ENCODE results near the gene EFNA3.

The EFNA3 gene, protein sequence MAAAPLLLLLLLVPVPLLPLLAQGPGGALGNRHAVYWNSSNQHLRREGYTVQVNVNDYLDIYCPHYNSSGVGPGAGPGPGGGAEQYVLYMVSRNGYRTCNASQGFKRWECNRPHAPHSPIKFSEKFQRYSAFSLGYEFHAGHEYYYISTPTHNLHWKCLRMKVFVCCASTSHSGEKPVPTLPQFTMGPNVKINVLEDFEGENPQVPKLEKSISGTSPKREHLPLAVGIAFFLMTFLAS

DNA sequence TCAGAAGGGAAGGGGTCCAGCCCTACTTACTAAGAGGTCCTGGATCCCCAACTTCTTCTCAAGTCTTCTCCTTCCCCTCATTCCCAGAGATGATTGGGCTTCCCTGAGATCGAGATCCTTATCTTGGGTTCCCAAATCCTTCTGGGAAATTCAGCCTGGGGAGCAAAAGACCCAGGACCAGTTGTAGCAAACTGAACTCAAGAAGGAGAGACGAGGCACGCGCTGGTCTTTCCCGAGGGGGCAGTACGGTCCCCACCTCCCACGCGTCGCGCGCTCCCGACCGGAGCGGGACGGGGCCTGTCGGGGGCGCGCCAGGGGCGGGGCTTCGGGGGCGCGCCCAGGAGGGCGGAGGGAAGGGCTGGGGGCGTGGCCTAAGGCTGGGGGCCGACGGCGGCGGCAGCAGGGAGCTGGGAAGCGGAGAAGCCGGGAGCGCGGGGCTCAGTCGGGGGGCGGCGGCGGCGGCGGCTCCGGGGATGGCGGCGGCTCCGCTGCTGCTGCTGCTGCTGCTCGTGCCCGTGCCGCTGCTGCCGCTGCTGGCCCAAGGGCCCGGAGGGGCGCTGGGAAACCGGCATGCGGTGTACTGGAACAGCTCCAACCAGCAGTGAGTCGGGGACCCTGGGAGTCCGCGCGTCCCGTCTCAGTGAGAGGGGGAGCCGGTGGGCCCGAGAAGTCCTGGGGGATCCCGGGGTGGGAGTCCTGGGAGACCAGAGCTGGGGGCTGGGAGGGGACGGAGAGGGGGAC lies at the start of gene EFNA3:
EFNA3 (plus strand) TSS at position 369 of the 741 bp plus-strand sequence; CDS start at position 474, 105 bp downstream.
- no peak for DNase-seq (ENCODE audit: low read depth)

DNA sequence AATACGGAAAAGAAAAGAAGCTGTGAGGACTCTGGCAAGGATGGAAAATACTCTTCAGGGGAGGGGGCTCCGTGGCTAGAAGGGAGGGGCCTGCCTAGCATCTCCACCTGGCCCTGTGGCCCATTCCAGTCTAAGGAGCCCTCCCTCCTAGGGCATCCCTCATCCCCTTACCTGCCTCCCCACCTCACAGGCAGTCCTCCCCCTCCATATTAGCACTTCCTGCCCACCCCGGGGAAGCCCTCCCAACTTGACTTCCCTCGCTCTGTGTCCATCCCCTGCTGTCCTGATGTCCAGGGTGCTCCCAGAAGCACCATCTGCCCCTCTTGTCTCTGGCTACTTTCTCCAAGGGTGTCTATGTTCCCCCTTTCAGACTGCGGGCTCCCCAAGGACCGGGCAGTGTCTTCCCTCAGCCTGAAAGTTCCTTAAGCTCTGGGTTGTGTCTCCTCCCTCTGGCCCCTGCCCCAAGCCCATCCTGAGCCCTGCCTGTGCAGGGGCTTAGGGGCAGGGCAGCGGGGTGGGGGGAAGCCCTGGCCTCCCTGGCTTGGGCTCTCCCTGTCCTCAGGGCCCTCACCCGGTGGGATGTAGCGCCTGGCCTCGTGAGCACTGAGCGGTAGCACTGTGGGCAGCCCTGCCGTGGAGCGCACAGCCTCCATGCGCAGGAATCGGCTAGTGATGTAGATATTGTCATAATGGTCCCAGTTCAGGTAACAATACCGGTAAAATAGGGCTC lies 49.0 kb upstream of the EFNA3 start:
- DNase-seq (ENCODE audit: low read depth), result no peak

DNA sequence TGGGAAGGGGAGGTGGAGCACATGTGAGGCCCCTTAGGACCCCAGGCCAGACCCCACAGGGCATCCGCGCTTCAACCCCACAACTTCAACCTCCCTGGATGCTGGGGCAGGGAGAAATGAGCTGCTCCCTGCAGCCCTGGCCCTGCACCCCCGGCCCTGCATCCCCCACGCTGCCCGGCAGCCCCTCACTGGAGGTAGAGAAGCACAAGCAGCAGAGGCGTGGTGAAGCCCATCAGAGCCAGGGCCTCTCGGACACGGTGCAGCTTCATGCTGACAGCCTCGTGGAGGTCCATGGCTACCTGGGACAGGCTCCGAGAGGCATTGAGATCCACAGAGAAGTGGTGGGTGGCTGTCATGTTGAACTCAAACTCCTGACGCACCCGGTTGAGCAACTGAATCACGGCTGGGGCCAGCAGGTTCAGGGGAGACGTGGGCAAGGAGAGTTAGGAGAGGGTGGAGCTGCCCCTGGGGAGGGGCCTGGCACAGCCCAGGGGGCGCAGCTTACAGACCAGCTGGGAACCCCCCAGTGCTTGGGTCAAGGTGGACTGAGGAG lies 48.3 kb upstream of the EFNA3 start:
- DNase-seq (ENCODE audit: low read depth), result no peak

DNA sequence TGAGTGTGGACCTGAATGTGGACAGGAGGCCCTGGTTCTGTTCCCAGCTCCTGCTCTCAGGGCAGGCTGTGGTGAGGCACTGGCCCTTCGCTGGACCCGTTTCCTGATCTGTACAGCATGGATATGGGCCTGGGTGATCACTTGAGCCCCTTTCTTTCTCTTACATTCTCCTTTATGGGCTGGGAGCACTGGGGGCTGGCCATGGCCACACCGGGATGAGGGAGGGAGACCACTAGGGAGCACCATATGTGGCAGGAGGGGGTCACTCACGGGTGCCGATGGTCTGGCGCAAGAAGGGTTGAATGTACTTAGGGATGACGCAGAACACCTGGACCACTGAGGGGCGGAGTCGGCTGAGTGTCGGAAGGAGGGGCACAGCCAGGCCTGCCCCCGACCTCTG lies 47.7 kb upstream of the EFNA3 start:
- no peak for DNase-seq (ENCODE audit: low read depth)

DNA sequence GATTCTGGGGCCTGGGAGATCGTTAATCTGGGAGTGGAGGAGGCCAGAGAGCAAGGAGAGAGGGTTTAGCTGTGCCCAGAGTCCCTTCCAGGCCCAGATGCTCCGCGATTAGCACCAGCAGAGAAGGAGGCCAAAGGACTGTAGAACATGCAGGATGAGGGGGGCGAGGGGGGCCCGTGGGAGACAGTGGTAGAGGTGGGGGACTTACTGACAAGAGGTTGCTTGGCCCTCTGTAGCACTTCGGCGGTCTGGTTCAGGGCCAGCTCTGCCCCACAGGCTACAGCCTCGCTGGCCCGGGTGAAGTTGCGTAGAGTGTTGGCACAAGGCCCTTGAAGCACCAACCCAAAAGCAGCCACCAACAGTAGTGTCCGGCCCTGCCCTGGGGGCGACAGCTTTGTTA lies 45.8 kb upstream of the EFNA3 start:
- DNase-seq (ENCODE audit: low read depth), result no peak

- no peak for DNase-seq (ENCODE audit: low read depth)
Measured at GRCh38 chr1:155033524-155033923, 45.1 kb upstream of the EFNA3 start, which contains the start of the genes DCST1 and DCST2. DCST1 (plus strand) TSS chr1:155033824; CDS start chr1:155034037, 213 bp downstream. DCST2 (minus strand) TSS chr1:155033781; CDS start chr1:155033701, 80 bp downstream.

GRCh38 chr1:155034318-155035208 lies 44.1 kb upstream of the EFNA3 start:
- DNase-seq (ENCODE audit: low read depth), result no peak

DNA sequence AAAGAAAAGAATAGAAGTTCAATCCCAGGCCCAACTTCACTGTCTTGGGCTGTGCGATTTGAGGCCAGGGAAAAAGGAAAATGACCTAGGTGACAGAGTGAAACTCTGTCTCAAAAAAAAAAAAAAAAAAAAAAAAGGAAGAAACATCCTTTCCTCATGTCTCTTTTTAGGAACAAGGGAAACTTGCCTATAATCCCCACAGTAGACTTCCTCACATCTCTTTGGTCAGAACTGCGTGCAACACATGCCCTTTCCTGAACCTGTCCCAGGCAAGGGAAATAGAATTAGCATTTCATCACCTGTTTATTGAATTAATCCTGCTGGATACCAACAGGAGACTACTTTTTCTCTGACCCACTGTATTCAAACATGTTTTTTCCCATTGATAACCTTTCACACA lies 42.7 kb upstream of the EFNA3 start:
- no peak for DNase-seq (ENCODE audit: low read depth)

DNA sequence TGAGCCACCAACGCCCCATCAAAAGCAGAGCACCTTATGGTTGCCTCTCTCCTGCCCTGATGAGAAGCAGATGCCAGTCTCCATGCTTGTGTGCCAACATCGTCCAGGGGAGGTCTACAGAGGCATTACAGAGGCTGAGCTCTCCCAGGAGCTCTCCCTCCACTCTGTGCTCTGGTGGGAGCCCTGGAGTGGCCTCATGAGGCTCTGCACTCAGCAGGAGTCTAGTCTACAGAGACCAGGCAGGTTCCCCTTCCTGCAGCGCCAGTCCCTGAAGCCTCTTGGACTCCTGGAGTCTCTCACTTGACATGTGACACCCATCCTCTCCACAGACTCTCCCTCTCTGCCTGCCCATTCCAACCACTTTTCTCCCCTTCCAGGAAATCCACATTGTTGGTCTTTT lies 41.6 kb upstream of the EFNA3 start:
- DNase-seq (ENCODE audit: low read depth), result no peak

DNA sequence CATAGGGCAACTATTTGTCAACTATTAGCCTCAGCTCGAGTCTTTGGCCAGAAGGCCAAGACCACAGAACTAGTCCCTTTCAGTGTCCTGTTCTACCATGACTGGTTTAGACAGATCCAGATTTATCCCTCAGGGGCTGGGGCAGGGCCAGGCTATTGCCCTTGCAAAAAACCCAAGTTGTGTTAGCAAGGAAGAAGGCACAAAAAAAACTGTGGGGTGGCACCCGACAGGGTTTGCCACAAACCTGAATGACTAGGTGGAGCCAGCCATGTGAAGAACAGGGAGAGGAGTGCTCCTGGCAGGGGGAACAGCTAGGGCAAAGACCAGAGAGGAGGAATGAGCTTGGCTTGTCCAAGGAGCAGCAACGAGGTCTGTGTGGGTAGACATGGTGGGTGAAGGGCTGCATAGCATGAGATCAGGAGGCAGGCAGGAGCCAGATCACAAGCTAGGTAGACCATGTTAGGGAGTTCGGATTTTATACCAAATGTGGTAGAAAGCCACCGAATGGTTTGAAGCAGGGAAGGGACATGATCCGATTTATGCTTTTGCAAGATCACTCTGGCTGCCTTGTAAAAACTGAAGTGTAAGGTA lies 40.7 kb upstream of the EFNA3 start:
- DNase-seq (ENCODE audit: low read depth), result no peak

DNA sequence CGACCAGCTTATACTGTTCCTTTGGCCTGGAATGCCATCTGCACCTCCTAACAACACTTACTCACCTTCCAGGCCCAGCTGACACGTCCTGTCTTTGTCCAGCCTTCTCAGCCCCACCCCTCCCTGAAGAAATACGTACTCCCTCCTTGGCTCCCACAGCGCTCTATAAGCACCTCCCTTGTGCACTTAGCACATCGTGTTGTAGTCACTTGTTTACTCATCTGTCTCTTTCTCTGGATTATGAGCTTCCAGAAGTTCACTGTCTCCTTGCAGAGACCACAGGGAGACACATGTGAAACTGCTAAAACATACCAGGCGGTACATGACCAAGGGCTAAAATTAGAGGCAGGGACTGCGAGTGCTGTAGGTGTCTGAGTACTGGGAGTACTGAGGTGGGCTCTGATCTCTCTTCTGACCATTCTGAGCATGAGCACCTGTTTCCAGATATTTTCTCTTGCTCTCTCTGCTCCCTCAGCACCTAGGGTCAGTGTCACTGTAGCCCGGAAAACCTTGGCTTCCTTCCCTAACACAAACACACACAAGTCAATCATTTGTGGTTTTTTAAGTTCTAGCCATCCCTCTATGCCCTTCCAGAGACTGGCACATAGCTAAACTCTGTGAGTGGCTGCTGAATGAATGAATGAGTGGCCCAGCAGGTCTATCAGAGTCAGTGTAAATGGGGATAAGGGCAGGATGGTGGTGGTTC lies 39.9 kb upstream of the EFNA3 start:
- no peak for DNase-seq (ENCODE audit: low read depth)

GRCh38 chr1:155039308-155039669 lies 39.3 kb upstream of the EFNA3 start:
- no peak for DNase-seq (ENCODE audit: low read depth)

GRCh38 chr1:155040358-155041093 lies 38.1 kb upstream of the EFNA3 start:
- DNase-seq (ENCODE audit: low read depth), result no peak

DNA sequence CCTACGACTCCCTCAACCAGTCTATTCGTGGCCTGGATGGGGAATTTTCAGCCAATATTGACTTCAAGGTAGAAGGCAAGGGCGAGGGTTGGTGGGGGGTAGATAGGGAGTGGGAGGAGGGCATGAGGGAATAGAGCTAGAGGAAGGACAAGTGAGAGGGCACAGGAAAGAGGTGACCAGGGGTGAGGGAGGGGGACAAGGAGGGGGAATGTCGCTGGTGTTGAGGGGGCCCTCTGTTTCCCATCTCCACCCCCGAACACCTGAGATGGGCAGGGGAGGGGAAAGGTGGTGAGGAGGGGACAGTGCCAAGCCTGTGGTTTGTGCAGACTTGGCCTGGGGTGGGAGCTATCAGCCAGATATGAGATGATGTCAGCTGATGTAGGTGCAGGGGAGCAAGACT lies 35.8 kb upstream of the EFNA3 start:
- no peak for DNase-seq (ENCODE audit: low read depth)

GRCh38 chr1:155043301-155043702 lies 35.3 kb upstream of the EFNA3 start:
- DNase-seq (ENCODE audit: low read depth), result no peak

- no peak for DNase-seq (ENCODE audit: low read depth)
Measured at GRCh38 chr1:155043793-155044192, 34.8 kb upstream of the EFNA3 start.

- DNase-seq (ENCODE audit: low read depth), result no peak
Measured at GRCh38 chr1:155044365-155044764, 34.3 kb upstream of the EFNA3 start.

DNA sequence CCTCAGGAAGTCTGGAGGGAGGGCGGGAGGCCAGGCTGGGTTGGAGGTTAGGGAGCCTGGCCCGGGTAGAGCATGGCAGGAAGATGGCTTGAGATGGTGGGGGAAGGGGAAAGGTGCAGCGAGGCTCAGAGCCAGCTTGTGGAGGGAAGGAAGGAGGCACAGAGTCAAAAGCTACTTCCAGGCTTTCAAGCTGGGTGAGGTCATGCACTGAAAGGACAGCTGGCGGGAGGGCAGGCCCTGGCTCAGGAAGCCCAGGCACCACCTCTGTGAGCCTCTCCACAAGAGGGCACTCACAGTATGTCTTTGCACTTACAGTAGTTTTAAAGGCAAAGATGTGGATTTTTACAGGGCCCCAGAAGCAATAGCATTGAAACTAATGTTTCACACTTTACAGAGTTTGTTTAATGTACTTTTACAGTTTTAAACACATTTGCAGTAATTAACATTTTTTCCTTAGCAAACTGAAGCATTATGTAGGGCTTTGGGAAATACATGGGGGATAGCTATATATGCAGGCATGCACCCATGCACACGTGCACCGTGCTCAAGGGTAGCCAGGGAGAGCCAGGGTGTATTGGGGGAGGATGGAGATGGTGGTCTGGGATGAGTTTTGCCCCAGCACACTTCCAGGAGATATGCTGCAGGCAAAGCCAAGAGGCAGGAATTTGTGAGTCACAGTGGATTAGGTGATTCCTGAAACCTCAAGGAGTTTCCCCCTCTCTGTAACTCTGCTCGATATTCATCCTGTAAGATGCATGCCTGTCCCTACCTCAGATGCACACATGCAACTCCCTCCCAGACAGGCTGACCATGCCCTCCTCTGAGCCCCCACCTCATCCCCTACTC lies 33.6 kb upstream of the EFNA3 start:
- no peak for DNase-seq (ENCODE audit: low read depth)
